CD8-positive, alpha-beta memory T cell (primary cell): Measurements from ENCODE around the gene DDHD1. TPM values are rescaled to one million over a fixed set of nuclear protein-coding genes. Genes with fewer than 3 reads are reported as not detected.

Experiments
- CTCF ChIA-PET: fragments of 350-600 bp; sonication (Branson Sonifier 250); formaldehyde crosslinking; loops from one replicate; lab custom pipeline; 2021; ENCODE audit warnings: antibody characterized with exemption; lab: Charles Lee
- POLR2A ChIA-PET: fragments of 350-600 bp; sonication (Branson Sonifier 250); formaldehyde crosslinking; loops from one replicate; lab custom pipeline; 2021; ENCODE audit warnings: antibody characterized with exemption; lab: Charles Lee
- DNase-seq, 5 donors: peaks; one replicate each; pipeline versions ENCODE4 v3.0.0 to v3.0.0-alpha.2; 2020 to 2022; ENCODE audit warnings: mixed read lengths in 1 of 5
- H3K27ac ChIP-seq: one replicate; pipeline ENCODE4 v1.7.0; 2013; ENCODE audit warnings: low read depth, mild to moderate bottlenecking, low read length, moderate library complexity
- H3K27me3 ChIP-seq: 2 replicates; pipeline ENCODE4 v1.7.0; 2013; ENCODE audit warnings: low read length, mild to moderate bottlenecking; ENCODE audit not compliant: insufficient read depth, poor library complexity, severe bottlenecking
- H3K36me3 ChIP-seq: 2 replicates; pipeline ENCODE4 v1.7.0; 2013; ENCODE audit warnings: mild to moderate bottlenecking, low read length, moderate library complexity; ENCODE audit not compliant: insufficient read depth
- H3K4me1 ChIP-seq: 2 replicates; pipeline ENCODE4 v1.7.0; 2013; ENCODE audit warnings: mild to moderate bottlenecking, low read length, moderate library complexity; ENCODE audit not compliant: insufficient read depth
- H3K4me3 ChIP-seq: 2 replicates; pipeline ENCODE4 v1.7.0; 2013; ENCODE audit warnings: mild to moderate bottlenecking, low read length
- H3K9me3 ChIP-seq: 2 replicates; pipeline ENCODE4 v1.7.0; 2013; ENCODE audit warnings: mild to moderate bottlenecking, low read length
- H3K27ac Mint-ChIP-seq, 8 donors: one replicate each; pipeline ENCODE4 v1.8.0; 2020 to 2021; ENCODE audit warnings: mixed read lengths in 8 of 8, mild to moderate bottlenecking in 6 of 8, inconsistent platforms in 3 of 8, moderate library complexity in 3 of 8
- H3K27me3 Mint-ChIP-seq, 2 donors: one replicate each; pipeline ENCODE4 v1.8.0; 2020 to 2021; ENCODE audit warnings: mixed read lengths in 2 of 2, mild to moderate bottlenecking in 1 of 2, moderate library complexity in 1 of 2
- H3K36me3 Mint-ChIP-seq, 3 donors: one replicate each; pipeline ENCODE4 v1.8.0; 2020 to 2021; ENCODE audit warnings: mixed read lengths in 3 of 3, inconsistent platforms in 1 of 3, mild to moderate bottlenecking in 1 of 3
- H3K4me1 Mint-ChIP-seq, 3 donors: one replicate each; pipeline ENCODE4 v1.8.0; 2020 to 2021; ENCODE audit warnings: mixed read lengths in 3 of 3, inconsistent platforms in 1 of 3, mild to moderate bottlenecking in 1 of 3
- H3K4me3 Mint-ChIP-seq, 7 donors: one replicate each; pipeline ENCODE4 v1.8.0; 2020 to 2021; ENCODE audit warnings: mixed read lengths in 7 of 7, mild to moderate bottlenecking in 6 of 7, moderate library complexity in 4 of 7, inconsistent platforms in 2 of 7
- H3K9me3 Mint-ChIP-seq, 5 donors: one replicate each; pipeline ENCODE4 v1.8.0; 2020 to 2022; ENCODE audit warnings: mixed read lengths in 5 of 5, mild to moderate bottlenecking in 3 of 5, moderate library complexity in 2 of 5, inconsistent platforms in 1 of 5
- polyA plus RNA-seq: library from polyadenylated mRNA; unstranded; fragments of 300-500 nt; fragmentation: Illumina TruSeq; gene quantifications from one replicate; pipeline ENCODE4 v1.2.3, GENCODE V29; 2021
- total RNA-seq, 2 experiments: library from RNA; stranded (reverse); gene quantifications; one replicate each; pipeline ENCODE4 v1.2.3, GENCODE V29; 2021

DDHD1 gene
- total and polyA plus RNA-seq, 3 experiments from 2014 or later, result 7.6 to 53.8 (median 51.8) TPM

- no peak overlapping the region for H3K4me3 ChIP-seq
- Mint-ChIP-seq H3K36me3 (peaks cover 0 to 10% (median 9%) of the 10 kb centered on the region in 3 donors), H3K4me1 (peaks cover 5 to 17% (median 10%) of the 10 kb centered on the region in 3 donors), H3K27me3 (peaks cover 1 to 5% of the 10 kb centered on the region in 2 donors), H3K4me3 (no peak overlapping the region), H3K27ac (no peak overlapping the region), H3K9me3 (peaks cover 0 to 3% (median 0%) of the 10 kb centered on the region in 5 donors)
- ChIA-PET CTCF (no interaction called here), POLR2A (no interaction called here)
- no peaks in the 10 kb centered on the region for H3K9me3 ChIP-seq
- no peak for DNase-seq
- H3K27me3 ChIP-seq, result no peaks in the 10 kb centered on the region
- H3K4me1 ChIP-seq, result peaks cover 7% of the 10 kb centered on the region
- no peaks in the 10 kb centered on the region for H3K36me3 ChIP-seq
- no peak overlapping the region for H3K27ac ChIP-seq
These were observed 126.1 kb downstream of the DDHD1 start for GRCh38 chr14:53027041-53027440.

GRCh38 chr14:53023325-53023724, 129.8 kb downstream of the DDHD1 start:
- peaks cover 5 to 8% (median 7%) of the 10 kb centered on the region in 3 donors for H3K4me1 Mint-ChIP-seq
- no peaks in the 10 kb centered on the region for H3K9me3 Mint-ChIP-seq
- no peaks in the 10 kb centered on the region for H3K36me3 ChIP-seq
- DNase-seq, result no peak
- CTCF ChIA-PET, result no interaction called here
- H3K27ac ChIP-seq, result no peak overlapping the region
- H3K36me3 Mint-ChIP-seq, result peaks cover 0 to 18% (median 6%) of the 10 kb centered on the region in 3 donors
- H3K4me3 ChIP-seq, result no peak overlapping the region
- no peaks in the 10 kb centered on the region for H3K9me3 ChIP-seq
- H3K27me3 ChIP-seq, result no peaks in the 10 kb centered on the region
- H3K4me3 Mint-ChIP-seq, result no peak overlapping the region
- H3K4me1 ChIP-seq, result peaks cover 7% of the 10 kb centered on the region
- H3K27ac Mint-ChIP-seq, result no peak overlapping the region
- POLR2A ChIA-PET, result no interaction called here
- H3K27me3 Mint-ChIP-seq, result peaks cover 4 to 20% of the 10 kb centered on the region in 2 donors

GRCh38 chr14:53022593-53022992, 130.5 kb downstream of the DDHD1 start:
- POLR2A ChIA-PET, result no interaction called here
- Mint-ChIP-seq H3K4me3 (no peak overlapping the region), H3K36me3 (peaks cover 0 to 18% (median 6%) of the 10 kb centered on the region in 3 donors), H3K27me3 (peaks cover 4 to 20% of the 10 kb centered on the region in 2 donors), H3K9me3 (no peaks in the 10 kb centered on the region), H3K4me1 (peaks cover 3 to 5% (median 5%) of the 10 kb centered on the region in 3 donors), H3K27ac (no peak overlapping the region)
- Histone ChIP-seq H3K27ac (no peak overlapping the region), H3K4me1 (peaks cover 5% of the 10 kb centered on the region), H3K27me3 (no peaks in the 10 kb centered on the region), H3K9me3 (no peaks in the 10 kb centered on the region), H3K4me3 (no peak overlapping the region), H3K36me3 (no peaks in the 10 kb centered on the region)
- no peak for DNase-seq
- CTCF ChIA-PET, result interaction anchor here (0.7 kb wide), 1 partner anchor 33 kb away, joined by 3 read pairs; no protein-coding TSS in a partner anchor

DNA sequence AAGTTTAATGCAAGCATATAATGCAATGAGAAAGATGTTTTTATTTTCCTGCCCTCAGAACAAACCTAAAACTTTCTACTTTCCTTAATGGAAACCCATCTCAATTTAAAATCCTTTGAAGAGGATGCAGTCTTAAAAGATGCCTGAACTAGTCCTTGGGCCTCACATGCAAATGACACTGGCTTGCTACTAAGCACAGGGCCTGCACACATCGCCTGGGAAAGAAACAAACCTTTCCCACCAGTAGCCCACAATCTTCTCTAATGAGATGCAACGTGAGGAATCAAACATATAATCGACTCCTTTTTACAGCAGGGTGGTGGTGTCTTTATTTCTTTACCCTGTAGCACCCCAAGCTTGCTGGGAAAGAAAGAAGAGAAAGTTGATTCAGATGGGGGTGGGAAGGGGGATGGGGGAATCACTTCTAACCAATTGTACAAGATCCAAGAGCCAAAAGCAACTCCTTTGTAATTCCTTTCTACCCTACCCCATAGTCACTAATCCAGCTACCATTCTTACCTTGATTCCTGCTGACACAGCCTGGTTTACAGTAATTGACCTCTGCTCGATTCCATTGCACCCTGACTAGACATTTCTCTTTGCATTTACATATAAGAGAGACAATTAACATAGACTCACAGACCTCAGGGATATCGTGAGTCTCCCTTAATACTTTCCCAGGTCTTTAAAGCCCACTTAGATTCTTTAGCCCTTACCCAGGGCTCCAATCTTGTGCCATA, 132.8 kb downstream of the DDHD1 start:
- H3K9me3 ChIP-seq, result no peaks in the 10 kb centered on the region
- no peak overlapping the region for H3K4me3 ChIP-seq
- H3K36me3 ChIP-seq, result no peaks in the 10 kb centered on the region
- no peak for DNase-seq
- Mint-ChIP-seq H3K4me1 (no peaks in the 10 kb centered on the region), H3K27ac (no peak overlapping the region), H3K36me3 (peaks cover 0 to 18% (median 6%) of the 10 kb centered on the region in 3 donors), H3K27me3 (peaks cover 15 to 30% of the 10 kb centered on the region in 2 donors), H3K9me3 (no peaks in the 10 kb centered on the region), H3K4me3 (no peak overlapping the region)
- ChIA-PET CTCF (no interaction called here), POLR2A (no interaction called here)
- no peaks in the 10 kb centered on the region for H3K4me1 ChIP-seq
- no peaks in the 10 kb centered on the region for H3K27me3 ChIP-seq
- H3K27ac ChIP-seq, result no peak overlapping the region

- Histone ChIP-seq H3K27ac (no peak overlapping the region), H3K36me3 (no peaks in the 10 kb centered on the region), H3K27me3 (no peaks in the 10 kb centered on the region), H3K4me1 (no peaks in the 10 kb centered on the region), H3K9me3 (no peaks in the 10 kb centered on the region), H3K4me3 (no peak overlapping the region)
- H3K4me1 Mint-ChIP-seq, result no peaks in the 10 kb centered on the region
- peaks cover 0 to 18% (median 6%) of the 10 kb centered on the region in 3 donors for H3K36me3 Mint-ChIP-seq
- H3K27ac Mint-ChIP-seq, result no peak overlapping the region
- no peak for DNase-seq
- H3K27me3 Mint-ChIP-seq, result peaks cover 17 to 31% of the 10 kb centered on the region in 2 donors
- no peak overlapping the region for H3K4me3 Mint-ChIP-seq
- no peaks in the 10 kb centered on the region for H3K9me3 Mint-ChIP-seq
- ChIA-PET CTCF (no interaction called here), POLR2A (no interaction called here)
These were observed 133.7 kb downstream of the DDHD1 start for GRCh38 chr14:53019406-53019805.

- H3K4me3 ChIP-seq, result no peak overlapping the region
- no peak overlapping the region for H3K27ac ChIP-seq
- no peak overlapping the region for H3K4me3 Mint-ChIP-seq
- DNase-seq, result no peak
- no peaks in the 10 kb centered on the region for H3K4me1 Mint-ChIP-seq
- no peaks in the 10 kb centered on the region for H3K27me3 ChIP-seq
- peaks cover 17 to 42% of the 10 kb centered on the region in 2 donors for H3K27me3 Mint-ChIP-seq
- H3K4me1 ChIP-seq, result no peaks in the 10 kb centered on the region
- H3K36me3 ChIP-seq, result no peaks in the 10 kb centered on the region
- H3K9me3 Mint-ChIP-seq, result no peaks in the 10 kb centered on the region
- peaks cover 0 to 18% (median 6%) of the 10 kb centered on the region in 3 donors for H3K36me3 Mint-ChIP-seq
- H3K27ac Mint-ChIP-seq, result no peak overlapping the region
- CTCF ChIA-PET, result interaction anchor here (0.5 kb wide), 1 partner anchor 69 kb away, joined by 3 read pairs; no protein-coding TSS in a partner anchor
- H3K9me3 ChIP-seq, result no peaks in the 10 kb centered on the region
- POLR2A ChIA-PET, result no interaction called here
These were observed 135.3 kb downstream of the DDHD1 start for GRCh38 chr14:53017837-53018236.

DNA sequence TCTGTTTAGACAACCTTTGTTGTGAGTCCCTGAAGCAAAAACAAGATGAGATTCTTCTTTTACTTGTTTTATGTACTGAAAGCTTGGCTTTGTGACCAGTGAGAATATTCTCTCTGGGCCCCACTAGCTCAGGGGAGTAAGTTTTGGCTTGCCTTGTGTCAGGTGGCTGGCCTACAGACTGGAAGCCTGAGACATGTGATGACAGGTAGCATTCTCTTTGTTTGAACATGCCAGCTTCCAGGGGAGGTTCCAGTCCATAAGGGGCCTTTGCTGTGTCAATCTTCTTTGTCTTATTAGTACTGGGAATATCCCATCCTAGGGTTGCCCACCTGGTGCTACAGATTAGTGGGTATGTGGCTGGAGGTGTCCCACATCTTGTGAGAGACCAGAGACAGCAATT, 136.2 kb downstream of the DDHD1 start:
- no peaks in the 10 kb centered on the region for H3K27me3 ChIP-seq
- H3K27me3 Mint-ChIP-seq, result peaks cover 17 to 40% of the 10 kb centered on the region in 2 donors
- H3K4me1 ChIP-seq, result no peaks in the 10 kb centered on the region
- no peaks in the 10 kb centered on the region for H3K9me3 Mint-ChIP-seq
- H3K4me3 Mint-ChIP-seq, result no peak overlapping the region
- CTCF ChIA-PET, result no interaction called here
- no peak overlapping the region for H3K27ac ChIP-seq
- H3K4me3 ChIP-seq, result no peak overlapping the region
- peaks cover 0 to 18% (median 6%) of the 10 kb centered on the region in 3 donors for H3K36me3 Mint-ChIP-seq
- no peaks in the 10 kb centered on the region for H3K36me3 ChIP-seq
- no peak for DNase-seq
- no peak overlapping the region for H3K27ac Mint-ChIP-seq
- no peaks in the 10 kb centered on the region for H3K9me3 ChIP-seq
- H3K4me1 Mint-ChIP-seq, result no peaks in the 10 kb centered on the region
- POLR2A ChIA-PET, result no interaction called here

DNA sequence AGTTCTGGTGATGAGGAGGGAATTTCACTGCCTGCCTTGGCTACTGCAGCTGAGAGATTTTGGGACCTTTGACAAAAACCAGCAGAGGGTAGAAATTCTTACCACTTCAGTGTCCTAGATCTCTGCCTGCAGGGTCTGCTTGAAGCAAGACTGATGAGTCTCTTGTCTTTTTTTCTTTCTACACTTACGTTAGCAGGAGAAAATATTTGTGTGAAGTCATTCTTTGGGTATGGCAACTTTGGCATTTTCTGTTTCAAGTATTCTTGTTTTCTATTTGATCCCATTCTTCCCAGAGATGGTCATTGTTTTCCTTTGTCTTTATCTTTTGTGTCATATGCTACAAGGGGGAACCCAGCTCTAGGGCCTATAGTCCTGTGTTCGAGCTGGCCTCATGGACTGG, 136.6 kb downstream of the DDHD1 start:
- Histone ChIP-seq H3K27ac (no peak overlapping the region), H3K9me3 (no peaks in the 10 kb centered on the region), H3K36me3 (no peaks in the 10 kb centered on the region), H3K4me1 (no peaks in the 10 kb centered on the region), H3K27me3 (no peaks in the 10 kb centered on the region), H3K4me3 (no peak overlapping the region)
- POLR2A ChIA-PET, result no interaction called here
- H3K27ac Mint-ChIP-seq, result no peak overlapping the region
- H3K36me3 Mint-ChIP-seq, result peaks cover 0 to 18% (median 6%) of the 10 kb centered on the region in 3 donors
- H3K4me1 Mint-ChIP-seq, result no peaks in the 10 kb centered on the region
- H3K27me3 Mint-ChIP-seq, result peaks cover 17 to 40% of the 10 kb centered on the region in 2 donors
- CTCF ChIA-PET, result no interaction called here
- no peak overlapping the region for H3K4me3 Mint-ChIP-seq
- no peaks in the 10 kb centered on the region for H3K9me3 Mint-ChIP-seq
- DNase-seq, result no peak
